GM20431 (cell line): Measurements from ENCODE around the gene PIK3IP1.

Experiments used
- in situ Hi-C: fragments of 300-500 bp; cut with MseI, MboI; formaldehyde crosslinking; loops from one replicate; pipeline ENCODE4 v1.15.0; 2020; ENCODE audit warnings: low sequenced_read_pairs; ENCODE audit not compliant: unreplicated experiment

The PIK3IP1 gene

GRCh38 chr22:31313366-31314147 is 21.3 kb upstream of the PIK3IP1 start:
- in situ Hi-C loops: no loop called here

DNA sequence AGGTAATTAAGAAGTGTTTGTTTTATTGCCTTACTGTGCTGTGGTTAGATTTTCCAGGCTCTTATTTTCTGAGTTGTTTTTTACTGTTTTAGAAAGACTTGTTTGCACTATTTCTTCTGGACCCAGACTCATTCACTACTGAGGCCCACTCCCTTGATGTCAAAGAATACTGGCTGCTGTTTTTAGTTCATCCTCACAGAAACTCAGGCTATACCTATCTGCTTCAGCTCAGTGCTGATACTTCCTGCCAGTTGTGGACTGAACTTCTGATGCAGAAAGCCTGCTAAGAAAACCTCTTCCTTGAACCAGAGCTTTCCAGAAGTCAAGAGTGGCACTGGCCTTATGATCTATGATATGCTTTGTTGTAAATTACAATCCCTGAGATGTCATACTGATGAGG is 15.9 kb upstream of the PIK3IP1 start:
- in situ Hi-C loops: no loop called here

- in situ Hi-C loops: no loop called here
Measured at GRCh38 chr22:31305194-31305593, 12.9 kb upstream of the PIK3IP1 start.

GRCh38 chr22:31302537-31302936 is 10.2 kb upstream of the PIK3IP1 start:
- in situ Hi-C loops: no loop called here

DNA sequence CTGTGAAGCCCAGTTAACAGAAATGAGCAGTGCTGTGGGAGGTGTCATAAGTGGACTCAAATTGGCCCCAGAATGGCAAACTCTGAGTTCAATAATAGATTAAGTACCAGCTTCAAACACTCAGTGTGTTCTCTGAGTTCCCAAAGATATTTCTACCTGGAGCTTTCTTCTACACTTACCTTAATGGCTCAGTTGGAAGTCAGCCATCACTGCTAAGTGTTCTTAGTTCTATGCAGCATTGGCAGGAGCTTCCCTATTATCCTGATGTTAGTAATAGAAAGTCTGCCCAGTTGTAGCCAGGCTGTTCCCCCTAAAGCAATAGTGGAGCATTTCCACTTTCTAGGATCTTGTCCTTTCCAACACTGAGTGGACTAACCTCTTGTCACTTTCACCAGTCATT is 9.7 kb upstream of the PIK3IP1 start:
- in situ Hi-C loops: no loop called here

GRCh38 chr22:31300896-31301295 is 8.6 kb upstream of the PIK3IP1 start:
- in situ Hi-C loops: no loop called here

DNA sequence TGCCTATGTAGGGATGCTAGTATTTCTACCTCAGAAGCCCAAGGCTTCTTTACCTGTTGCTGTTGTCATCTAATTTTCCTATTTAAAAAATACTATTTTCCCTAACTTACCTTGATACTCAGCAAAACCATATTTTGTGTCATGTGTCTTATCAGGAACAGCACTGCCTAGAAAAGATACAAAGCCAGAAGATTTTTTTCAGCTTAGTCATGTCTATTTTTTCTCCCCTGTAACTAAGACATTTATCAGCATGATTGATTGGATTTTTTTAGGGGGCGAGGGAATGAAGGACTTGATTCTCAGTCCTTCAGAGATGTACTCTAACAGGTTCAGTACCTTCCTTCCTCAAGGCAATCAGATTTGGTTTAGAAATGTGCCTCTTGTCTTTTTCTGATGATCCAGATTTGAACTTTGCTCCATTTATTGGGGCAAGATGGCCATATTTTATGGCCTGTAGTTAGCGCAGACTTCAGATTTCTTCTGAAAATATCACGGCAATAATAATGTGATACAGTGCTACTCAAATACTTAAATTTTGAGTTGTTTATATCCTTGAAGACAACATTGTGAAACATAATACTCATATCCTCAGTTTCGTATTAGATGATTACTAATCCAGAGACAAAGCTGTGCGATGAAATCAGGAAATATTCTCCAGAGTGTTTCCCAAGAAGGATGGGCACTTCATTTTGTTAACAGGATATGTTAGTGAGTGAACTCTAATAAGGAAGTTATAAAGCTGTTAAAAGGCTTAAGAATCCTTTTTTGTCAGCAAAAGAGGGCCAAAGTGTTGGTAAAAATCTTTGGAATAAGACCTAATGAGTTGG is 3.8 kb upstream of the PIK3IP1 start:
- in situ Hi-C loops: no loop called here

DNA sequence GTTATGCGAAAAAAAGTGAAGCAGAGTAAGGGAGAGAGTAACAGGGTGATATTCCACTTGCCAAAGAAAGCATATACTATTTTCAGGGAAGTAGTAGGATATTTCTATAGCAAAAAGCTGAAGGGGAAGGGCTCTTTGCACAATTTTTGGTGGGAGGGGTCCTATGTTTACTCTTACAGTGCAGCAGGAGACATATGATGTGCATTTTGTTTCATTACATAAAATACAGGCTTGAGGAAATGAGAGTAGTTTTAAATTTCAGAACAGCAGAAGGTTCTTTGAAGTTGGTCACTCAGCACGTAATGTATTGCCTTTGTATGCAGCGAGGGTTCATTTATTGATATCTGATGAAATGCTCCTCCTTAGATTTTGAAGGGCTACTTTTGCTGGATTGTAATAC is 3.1 kb upstream of the PIK3IP1 start:
- in situ Hi-C loops: no loop called here

DNA sequence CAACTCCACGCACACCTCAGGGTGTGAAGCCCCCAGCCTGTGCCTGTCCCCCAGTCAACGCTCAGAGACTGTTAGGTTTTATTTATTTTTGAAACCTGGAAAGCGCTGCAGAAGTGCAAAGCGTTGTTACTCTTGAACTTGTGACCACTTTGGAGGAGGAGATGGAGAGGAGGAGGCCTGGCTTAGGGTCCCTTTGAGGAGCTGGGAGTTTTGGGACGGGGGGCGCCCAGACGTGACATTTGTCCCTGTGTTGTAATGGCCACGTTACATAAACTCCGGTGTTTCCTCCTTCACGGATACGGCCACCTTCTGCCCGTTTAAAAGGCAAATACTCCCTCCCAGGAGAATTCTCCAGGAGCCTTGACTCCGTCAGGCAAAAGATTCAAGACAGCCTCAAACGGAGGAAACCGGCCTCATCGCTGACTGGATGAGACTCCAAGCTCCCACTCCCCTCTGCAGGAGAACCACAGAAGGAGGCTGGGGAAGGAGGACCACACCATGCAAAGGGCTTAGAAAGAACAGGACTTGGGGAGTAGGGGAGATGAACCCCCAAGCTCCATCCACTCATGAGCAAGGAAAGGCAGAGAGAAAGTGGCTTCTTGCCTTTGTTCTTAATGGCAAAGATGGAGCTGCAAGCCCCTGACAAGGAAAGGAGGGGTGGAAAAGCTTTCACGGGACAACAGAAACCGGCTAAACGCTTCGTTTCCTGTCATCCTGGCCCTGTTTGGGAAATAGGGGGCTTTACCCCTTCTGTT is 630 bp downstream of the PIK3IP1 start:
- in situ Hi-C loops: no loop called here

DNA sequence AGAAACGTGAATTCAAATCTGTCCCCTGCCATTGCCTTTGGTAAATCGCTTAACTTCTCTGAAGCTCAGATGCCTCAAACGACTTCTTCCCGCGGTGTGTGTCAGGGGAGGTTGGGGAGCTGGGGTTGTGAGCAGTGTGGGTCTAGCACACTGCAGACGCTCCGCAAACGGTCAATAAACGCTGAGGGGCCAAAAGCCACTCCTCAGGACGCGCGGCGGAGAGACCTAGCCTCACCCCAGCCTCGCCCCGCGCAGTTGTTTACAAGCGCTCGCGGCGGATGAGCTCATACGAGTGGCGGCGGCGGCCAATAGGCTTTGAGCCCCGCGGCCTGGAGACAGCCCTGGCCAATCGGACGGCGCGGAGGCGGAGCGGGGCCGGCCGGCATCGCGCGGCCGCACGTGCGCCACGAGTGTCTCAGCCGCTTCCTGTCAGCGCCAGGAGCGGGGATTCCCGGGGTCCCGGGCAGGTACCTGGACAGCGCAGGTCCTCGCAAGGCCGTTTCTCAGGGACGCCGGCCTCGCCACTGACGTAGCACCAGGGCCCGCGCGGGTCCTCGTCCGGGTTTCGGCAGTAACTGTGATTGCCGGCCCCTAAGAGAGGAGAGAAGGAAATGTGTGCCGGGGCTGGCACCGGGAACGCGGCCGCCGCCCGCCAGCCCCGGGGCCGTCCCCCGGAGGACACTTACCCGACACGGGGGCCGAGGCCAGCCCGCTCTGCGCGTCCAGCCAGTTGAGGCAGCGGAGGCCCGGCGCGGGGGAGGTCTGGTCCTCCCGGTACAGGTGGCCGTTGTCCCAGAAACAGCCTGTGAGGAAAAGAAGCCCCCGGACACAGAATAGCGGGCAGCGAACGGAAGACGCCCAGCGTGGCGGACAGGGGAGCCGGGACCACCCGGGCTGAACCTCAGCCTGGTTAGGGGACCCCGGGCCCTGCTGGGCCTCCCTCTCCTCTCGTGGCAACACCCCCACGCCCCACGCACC is 1.5 kb downstream of the PIK3IP1 start:
- in situ Hi-C loops: no loop called here

- in situ Hi-C loops: no loop called here
Measured at GRCh38 chr22:31289344-31289743, 2.9 kb downstream of the PIK3IP1 start.

GRCh38 chr22:31288496-31289240 is 3.6 kb downstream of the PIK3IP1 start:
- in situ Hi-C loops: no loop called here

- in situ Hi-C loops: no loop called here
Measured at GRCh38 chr22:31287818-31288495, 4.3 kb downstream of the PIK3IP1 start.

DNA sequence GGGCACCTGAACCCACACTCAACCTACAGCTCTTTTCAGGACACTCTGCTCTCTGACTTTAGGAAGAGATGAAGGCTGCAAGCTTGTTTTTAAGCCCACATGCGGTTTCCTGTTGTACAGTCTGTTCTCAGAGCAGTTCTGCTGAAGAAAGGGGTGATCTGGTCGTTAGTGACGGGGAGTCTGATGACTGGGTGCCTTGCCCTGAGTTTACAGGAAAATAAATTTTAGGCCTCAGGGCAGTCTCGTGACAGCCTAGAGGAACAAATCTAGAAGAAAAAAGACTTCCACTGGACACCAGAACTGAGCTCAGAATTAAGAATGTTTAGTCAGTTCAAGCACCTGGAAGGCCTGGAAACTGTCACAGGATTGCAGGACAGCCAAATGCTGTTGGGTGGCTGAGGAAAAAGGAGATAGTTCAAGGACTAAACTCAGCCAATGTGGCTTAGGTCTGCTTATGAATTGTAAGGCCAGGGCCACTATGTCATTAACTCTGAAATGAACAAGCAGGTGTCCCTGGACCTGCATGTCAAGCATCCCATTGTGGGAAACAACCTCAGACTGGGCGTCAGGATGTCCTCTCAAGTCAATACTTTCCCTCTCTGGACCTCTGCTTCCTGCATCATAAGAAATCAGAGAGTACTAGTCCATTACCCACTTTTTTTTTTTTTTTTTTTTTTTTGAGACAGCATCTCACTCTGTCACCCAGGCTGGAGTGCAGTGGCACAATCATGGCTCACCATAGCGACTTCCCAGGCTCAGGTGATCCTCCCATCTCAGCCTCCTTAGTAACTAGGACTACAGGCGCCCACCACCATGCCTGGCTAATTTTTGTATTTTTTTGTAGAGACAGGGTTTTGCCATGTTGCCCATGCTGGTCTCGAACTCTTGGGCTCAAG is 5.7 kb downstream of the PIK3IP1 start:
- in situ Hi-C loops: no loop called here

DNA sequence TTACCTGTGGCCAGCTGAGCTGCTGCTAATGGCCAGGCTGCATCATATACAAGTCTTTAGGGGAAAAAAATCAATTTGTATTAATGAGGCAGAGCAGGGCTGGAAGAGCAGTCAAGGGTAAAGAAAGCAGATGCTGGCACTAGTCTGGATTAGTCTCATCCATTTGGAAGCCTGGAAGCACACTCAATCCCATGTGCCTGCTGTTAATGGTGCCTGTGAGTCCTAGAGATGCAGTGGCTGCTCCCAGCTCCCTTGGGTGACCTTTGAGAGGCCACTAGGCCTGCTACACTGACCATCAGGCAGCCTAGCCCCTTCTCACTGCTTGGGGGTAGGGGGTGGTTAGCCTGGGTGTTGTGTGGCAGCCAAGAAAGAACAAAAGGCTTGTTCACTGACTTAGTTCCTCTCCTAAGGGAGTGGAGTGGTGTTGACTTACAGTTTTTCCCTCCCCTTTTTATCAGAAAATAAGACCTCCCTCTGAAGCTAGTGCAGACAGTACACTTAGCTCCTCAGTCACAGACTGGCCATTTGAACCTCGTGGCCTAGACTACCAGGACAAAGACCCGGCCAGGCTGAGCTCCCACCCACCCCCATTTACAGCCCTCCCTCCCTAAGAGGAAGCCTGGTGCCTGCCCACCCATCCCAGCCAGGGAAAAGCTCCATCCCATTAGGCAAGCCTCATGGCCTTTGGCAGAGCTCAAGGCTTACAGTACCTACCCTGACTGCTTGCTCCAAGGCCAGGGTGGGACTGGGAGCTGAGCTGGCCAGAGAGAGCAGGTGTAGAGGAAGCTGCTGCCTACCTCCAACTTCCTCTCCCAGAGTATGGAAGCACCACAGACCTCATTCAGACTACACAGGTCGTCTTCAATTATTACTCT is 7.8 kb downstream of the PIK3IP1 start:
- in situ Hi-C loops: no loop called here

- in situ Hi-C loops: no loop called here
Measured at GRCh38 chr22:31282748-31283468, 9.4 kb downstream of the PIK3IP1 start.
